Measurements from ENCODE around the gene ARAP1.

DNA sequence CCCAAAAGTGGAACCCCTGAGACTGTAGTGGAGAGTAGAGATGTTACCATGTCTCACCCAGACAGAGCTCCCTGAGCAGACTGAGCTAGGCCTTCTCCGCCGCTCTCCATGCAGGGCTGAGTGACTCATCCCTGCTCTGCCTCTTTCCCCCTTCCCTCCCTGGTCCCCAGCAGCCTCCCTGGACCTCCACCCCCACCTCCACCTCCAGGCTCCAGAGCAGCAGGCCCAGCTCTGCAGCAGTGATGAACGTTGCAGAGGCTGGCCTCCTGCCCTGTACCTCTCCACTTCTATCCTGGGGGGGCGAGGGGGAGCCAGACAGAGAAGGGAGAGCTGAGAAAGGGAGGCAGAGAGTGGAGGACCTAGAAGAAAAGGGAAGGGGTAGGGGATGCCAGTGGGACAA is 19.3 kb upstream of the ARAP1 start:
- no peak for TF ChIP-seq CTCF (optimal IDR thresholded peaks at IDR 0.05 in 1 of 3, IDR thresholded peaks at IDR 0.05 in 1 of 3, conservative IDR thresholded peaks at IDR 0.05 in 1 of 3; ENCODE audit: extremely low read depth in 1 of 3, insufficient read depth in 2 of 3, low read length in 3 of 3)
- TF ChIP-seq EZH2 (IDR thresholded peaks at IDR 0.05; ENCODE audit: low read length): no peak
